H1 (cell line): Measurements from ENCODE around the gene STK11. TPM values are rescaled to one million over a fixed set of nuclear protein-coding genes. Genes with fewer than 3 reads are reported as not detected.

Experiments used
- CTCF ChIA-PET: fragments of 300-600 bp; sonication (Branson Sonifier 250); formaldehyde crosslinking; loops from one replicate; lab custom pipeline; 2021; ENCODE audit not compliant: partially characterized antibody; lab: Charles Lee
- POLR2A ChIA-PET: fragments of 300-600 bp; sonication (Branson Sonifier 250); formaldehyde crosslinking; loops from one replicate; lab custom pipeline; 2021; ENCODE audit warnings: inconsistent platforms; ENCODE audit not compliant: partially characterized antibody; lab: Charles Lee
- DNase-seq, 2 experiments: peaks; one replicate each; pipeline versions ENCODE4 v3.0.0 to v3.0.0-alpha.2; 2010 to 2022; ENCODE audit warnings: low spot score in 2 of 2, low read depth in 1 of 2, mixed read lengths in 1 of 2
- FAIRE-seq: peaks from 2 replicates; lab custom pipeline; 2011; peaks lifted over from hg19 to GRCh38; lab: Jason Lieb, UNC
- H2AFZ ChIP-seq: 2 replicates; pipeline ENCODE4 v1.8.1; 2012; ENCODE audit warnings: low read length, inconsistent platforms
- H2AK5ac ChIP-seq: 2 replicates; pipeline ENCODE4 v1.6.1; 2013; ENCODE audit warnings: low read depth, low read length
- H2BK120ac ChIP-seq: replicated peaks from 2 replicates; pipeline ENCODE3; 2013; ENCODE audit warnings: low read depth, low read length, inconsistent platforms
- H2BK12ac ChIP-seq: 2 replicates; pipeline ENCODE4 v1.6.1; 2013; ENCODE audit warnings: low read depth, low read length
- H2BK15ac ChIP-seq: 2 replicates; pipeline ENCODE4 v1.6.1; 2013; ENCODE audit warnings: low read length
- H2BK20ac ChIP-seq: 2 replicates; pipeline ENCODE4 v1.6.1; 2013; ENCODE audit warnings: low read length
- H2BK5ac ChIP-seq: 2 replicates; pipeline ENCODE4 v1.6.1; 2013; ENCODE audit warnings: low read depth, low read length
- H3K14ac ChIP-seq: 2 replicates; pipeline ENCODE4 v1.6.1; 2013; ENCODE audit warnings: inconsistent platforms; ENCODE audit not compliant: insufficient read length
- H3K18ac ChIP-seq: 2 replicates; pipeline ENCODE4 v1.6.1; 2013; ENCODE audit warnings: low read length; ENCODE audit errors: extremely low read depth
- H3K23ac ChIP-seq: 2 replicates; pipeline ENCODE4 v1.6.1; 2013; ENCODE audit warnings: inconsistent platforms; ENCODE audit not compliant: insufficient read length
- H3K23me2 ChIP-seq: 2 replicates; pipeline ENCODE4 v1.6.1; 2013; ENCODE audit warnings: low read depth, low read length
- H3K27ac ChIP-seq: 2 replicates; pipeline ENCODE4 v1.6.1; 2011; ENCODE audit warnings: low read depth, low read length, inconsistent platforms
- H3K27me3 ChIP-seq, 4 experiments: replicated peaks in 1 of 4; 1 replicate in 1 of 4; 2 replicates in 3 of 4; pipeline versions ENCODE4 v1.6.1 to v1.8.1; 2011 to 2013; ENCODE audit warnings: low read length in 3 of 4, mild to moderate bottlenecking in 3 of 4, inconsistent platforms in 2 of 4, mixed read lengths in 2 of 4, moderate library complexity in 1 of 4; ENCODE audit not compliant: control insufficient read depth in 3 of 4, insufficient read depth in 3 of 4; ENCODE audit errors: extremely low read depth in 1 of 4
- H3K36me3 ChIP-seq, 4 experiments: 2 replicates each; pipeline versions ENCODE4 v1.6.1 to v1.8.1; 2011 to 2013; ENCODE audit warnings: mild to moderate bottlenecking in 4 of 4, low read length in 3 of 4, moderate library complexity in 2 of 4, control low read depth in 1 of 4, inconsistent platforms in 1 of 4; ENCODE audit not compliant: insufficient read depth in 4 of 4, control insufficient read depth in 2 of 4
- H3K4ac ChIP-seq: replicated peaks from 2 replicates; pipeline ENCODE3; 2013; ENCODE audit warnings: low read length, low read depth, mixed read lengths, inconsistent platforms; ENCODE audit not compliant: insufficient read length
- H3K4me1 ChIP-seq, 4 experiments: replicated peaks in 1 of 4; 1 replicate in 1 of 4; 2 replicates in 3 of 4; pipeline versions ENCODE4 v1.6.1 to v1.8.1; 2011 to 2013; ENCODE audit warnings: low read length in 3 of 4, inconsistent platforms in 2 of 4, mixed read lengths in 1 of 4; ENCODE audit not compliant: insufficient read depth in 4 of 4, control insufficient read depth in 3 of 4
- H3K4me2 ChIP-seq, 2 experiments: 2 replicates each; pipeline versions ENCODE4 v1.6.1 to v1.8.1; 2011 to 2013; ENCODE audit warnings: low read depth in 2 of 2, low read length in 2 of 2, control low read depth in 1 of 2, inconsistent platforms in 1 of 2, mild to moderate bottlenecking in 1 of 2; ENCODE audit not compliant: insufficient read depth in 1 of 2
- H3K4me3 ChIP-seq, 4 experiments: fragments of 200-600, 300-600 bp in 1 of 4; sonication (generic), shearing (Covaris generic), sonication (Bioruptor Twin) in 1 of 4; 2 replicates each; pipeline versions ENCODE4 v1.5.1 to v1.8.1; 2011 to 2016; ENCODE audit warnings: low read length in 4 of 4, low read depth in 3 of 4, control low read depth in 2 of 4, inconsistent platforms in 2 of 4, mild to moderate bottlenecking in 2 of 4, mixed read lengths in 1 of 4, moderate library complexity in 1 of 4; ENCODE audit not compliant: insufficient read depth in 2 of 4; ENCODE audit errors: extremely low read depth in 1 of 4
- H3K56ac ChIP-seq: replicated peaks from 2 replicates; pipeline ENCODE3; 2013; ENCODE audit warnings: low read depth, mild to moderate bottlenecking, mixed read lengths, low read length, inconsistent platforms; ENCODE audit not compliant: insufficient read length
- H3K79me1 ChIP-seq: 2 replicates; pipeline ENCODE4 v1.6.1; 2013; ENCODE audit warnings: low read depth, low read length, control low read depth
- H3K79me2 ChIP-seq, 2 experiments: 2 replicates each; pipeline versions ENCODE4 v1.6.1 to v1.8.1; 2012 to 2013; ENCODE audit warnings: low read length in 2 of 2, mild to moderate bottlenecking in 2 of 2, inconsistent platforms in 1 of 2; ENCODE audit not compliant: insufficient read depth in 2 of 2, control insufficient read depth in 1 of 2
- H3K9ac ChIP-seq, 4 experiments: replicated peaks in 1 of 4; 1 replicate in 1 of 4; 2 replicates in 3 of 4; pipeline versions ENCODE4 v1.6.1 to v1.8.1; 2011 to 2013; ENCODE audit warnings: low read depth in 3 of 4, low read length in 3 of 4, control low read depth in 2 of 4, mild to moderate bottlenecking in 2 of 4, moderate library complexity in 2 of 4, inconsistent platforms in 1 of 4; ENCODE audit errors: extremely low read depth in 1 of 4
- H3K9me3 ChIP-seq, 2 experiments: 2 replicates each; pipeline versions ENCODE4 v1.6.1 to v1.8.1; 2012 to 2013; ENCODE audit warnings: mild to moderate bottlenecking in 2 of 2, moderate library complexity in 2 of 2, control low read depth in 1 of 2, inconsistent platforms in 1 of 2, low read depth in 1 of 2, low read length in 1 of 2, mixed read lengths in 1 of 2; ENCODE audit not compliant: insufficient read depth in 2 of 2
- H4K20me1 ChIP-seq, 2 experiments: replicated peaks in 1 of 2; 2 replicates each; pipeline versions ENCODE3 to v1.8.1; 2011 to 2013; ENCODE audit warnings: inconsistent platforms in 2 of 2, low read length in 2 of 2, mild to moderate bottlenecking in 1 of 2; ENCODE audit not compliant: insufficient read depth in 2 of 2, control insufficient read depth in 1 of 2
- H4K5ac ChIP-seq: 2 replicates; pipeline ENCODE4 v1.6.1; 2013; ENCODE audit warnings: low read length, low read depth, mixed read lengths, inconsistent platforms; ENCODE audit not compliant: insufficient read length
- H4K8ac ChIP-seq: 2 replicates; pipeline ENCODE4 v1.8.0; 2013; ENCODE audit warnings: mild to moderate bottlenecking, moderate library complexity, low read length, inconsistent platforms; ENCODE audit not compliant: insufficient read depth; ENCODE audit errors: extremely low read depth
- H4K91ac ChIP-seq: replicated peaks from 2 replicates; pipeline ENCODE3; 2013; ENCODE audit warnings: low read length, mixed read lengths, inconsistent platforms; ENCODE audit not compliant: insufficient read length
- BCL11A ChIP-seq, 2 experiments: IDR thresholded peaks; one replicate each; pipeline ENCODE4 v1.6.1; 2011; ENCODE audit warnings: low read depth in 2 of 2, low read length in 2 of 2, mild to moderate bottlenecking in 2 of 2
- FOSL1 ChIP-seq: IDR thresholded peaks from 2 replicates; pipeline ENCODE4 v1.6.1; 2011; ENCODE audit warnings: mild to moderate bottlenecking, low read depth, low read length, moderate library complexity; ENCODE audit not compliant: insufficient read depth
- POLR2A ChIP-seq, 2 experiments: IDR thresholded peaks; 1 replicate in 1 of 2; 2 replicates in 1 of 2; pipeline ENCODE4 v1.6.1; 2011; ENCODE audit warnings: low read depth in 2 of 2, low read length in 2 of 2, mild to moderate bottlenecking in 2 of 2; ENCODE audit errors: control extremely low read depth in 1 of 2
- RAD21 ChIP-seq, 2 experiments: IDR thresholded peaks in 1 of 2; conservative IDR thresholded peaks in 1 of 2; 2 replicates each; pipeline ENCODE4 v1.6.1; 2011; ENCODE audit warnings: low read depth in 2 of 2, low read length in 2 of 2, improper control_type of control experiment in 1 of 2, inconsistent platforms in 1 of 2, mild to moderate bottlenecking in 1 of 2, moderate library complexity in 1 of 2
- RNF2 ChIP-seq: fragments of 200-900, 300-1000 bp; sonication (generic); IDR thresholded peaks from 2 replicates; pipeline ENCODE4 v1.7.1; 2016; ENCODE audit warnings: borderline replicate concordance, low read depth, mild to moderate bottlenecking, antibody characterized with exemption, low read length; ENCODE audit not compliant: poor library complexity, severe bottlenecking; ENCODE audit errors: missing control alignments
- SP2 ChIP-seq: IDR thresholded peaks from 2 replicates; pipeline ENCODE4 v1.6.1; 2012; ENCODE audit warnings: mild to moderate bottlenecking, low read length, inconsistent platforms
- SRF ChIP-seq: IDR thresholded peaks from 2 replicates; pipeline ENCODE4 v1.6.1; 2011; ENCODE audit warnings: mild to moderate bottlenecking, low read depth, low read length, moderate library complexity
- TAF7 ChIP-seq: optimal IDR thresholded peaks from 2 replicates; pipeline ENCODE3; 2011; ENCODE audit warnings: low read depth, mild to moderate bottlenecking, inconsistent platforms, low read length, moderate library complexity, borderline replicate concordance
- WGBS, 2 experiments: shearing (Covaris generic) in 1 of 2; methylation state at CpG; one replicate each; pipeline versions ENCODE4 v1.1.6 to v1.1.7; 2013 to 2015; ENCODE audit warnings: low lambda C conversion rate in 2 of 2, mixed read lengths in 2 of 2, inconsistent platforms in 1 of 2, low coverage in 1 of 2, missing lambda C conversion rate in 1 of 2; ENCODE audit not compliant: insufficient replicate concordance in 2 of 2, insufficient coverage in 1 of 2, insufficient read length in 1 of 2; ENCODE audit errors: extremely low coverage in 1 of 2, missing lambda C conversion rate in 1 of 2; 5-methylcytosine and 5-hydroxymethylcytosine counted together
- polyA plus RNA-seq, 7 experiments: library from polyadenylated mRNA; depleted of rRNA in 3 of 7; stranded (reverse) in 5 of 7; unstranded in 2 of 7; fragments of >200 nt in 5 of 7; fragments of 200-250 nt in 2 of 7; gene quantifications; 1 replicate in 5 of 7; 2 replicates in 1 of 7; 4 replicates in 1 of 7; pipeline versions ENCODE4 v1.2.1 to v1.2.3, GENCODE V29; 2011 to 2013; ENCODE audit warnings: missing spikeins in 2 of 7, mixed read lengths in 2 of 7
- total RNA-seq: library from RNA; stranded (reverse); fragmentation: NEBNext Ultra II Directional; extraction: Animal tissue kit (Norgen Biotek cat#: 25700); gene quantifications from 2 replicates; pipeline ENCODE4 v1.2.1, GENCODE V29; 2021
- TF ChIP-seq, protein P1 (sequence below): IDR thresholded peaks from 2 replicates; pipeline ENCODE4 v1.6.1; 2012; ENCODE audit warnings: low read length, inconsistent platforms

The STK11 gene
- total and polyA plus RNA-seq, 2 of the 8 experiments (the other 6 are each of a cell fraction or from before 2014, with no cell fraction given), result 45.3 to 70.7 TPM

DNA sequence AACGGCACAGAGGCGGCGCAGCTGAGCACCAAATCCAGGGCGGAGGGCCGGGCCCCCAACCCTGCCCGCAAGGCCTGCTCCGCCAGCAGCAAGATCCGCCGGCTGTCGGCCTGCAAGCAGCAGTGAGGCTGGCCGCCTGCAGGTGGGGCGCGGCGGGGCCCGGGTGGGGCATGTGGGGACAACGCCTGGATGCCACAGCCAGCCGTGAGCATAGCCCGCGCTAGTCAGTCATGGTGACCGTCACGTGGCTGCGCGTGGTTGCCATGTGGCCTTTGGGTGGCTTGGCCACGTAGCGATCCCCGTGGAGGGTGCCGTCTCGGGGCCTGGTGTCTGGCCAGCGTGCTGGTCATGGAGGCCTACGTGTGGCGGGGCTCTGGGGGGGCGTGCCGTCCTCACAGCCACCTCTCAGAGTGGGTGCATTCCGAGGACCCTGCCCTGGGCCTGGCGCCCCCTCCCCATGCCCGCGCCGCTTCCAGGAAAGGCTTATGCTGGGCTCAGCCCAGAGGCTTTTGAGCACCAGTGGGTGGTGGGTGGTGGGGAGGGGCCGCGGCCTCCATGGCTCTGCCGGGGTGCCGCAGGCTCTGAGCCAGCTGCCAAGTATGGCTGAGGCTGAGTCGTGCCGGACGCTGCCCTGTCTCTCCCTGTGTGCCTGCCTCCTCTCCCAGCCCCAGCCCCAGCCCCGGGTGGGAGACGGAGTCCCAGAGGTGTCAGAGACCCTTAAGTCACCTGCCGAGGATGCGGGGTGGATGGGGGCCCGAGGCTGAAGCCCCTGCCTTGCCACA, 21.1 kb downstream of the STK11 start:
- Histone ChIP-seq H3K4me3 (no peak overlapping the region), H3K9me3 (no peaks in the 10 kb centered on the region), H3K23me2 (no peaks in the 10 kb centered on the region), H4K91ac (no peak overlapping the region), H3K27ac (no peak overlapping the region; the same call in 1 of the 2 replicates), H2BK5ac (no peak overlapping the region), H2AFZ (no peak overlapping the region), H3K4ac (no peak overlapping the region), H2AK5ac (no peak overlapping the region), H4K5ac (no peak overlapping the region), H2BK20ac (no peak overlapping the region), H3K9ac (no peak overlapping the region), H3K23ac (no peak overlapping the region), H4K8ac (peak overlapping the region; percentile 35), H4K20me1 (peaks cover 8 to 13% of the 10 kb centered on the region in 2 experiments), H2BK120ac (no peak overlapping the region), H3K4me1 (peaks cover 0 to 2% (median 0%) of the 10 kb centered on the region in 4 experiments; a peak in 3 of 7 replicates), H3K36me3 (peaks cover 0 to 73% (median 2%) of the 10 kb centered on the region in 4 experiments; a peak in 4 of 8 replicates), H3K4me2 (no peak overlapping the region), H3K18ac (no peak overlapping the region), H2BK12ac (no peak overlapping the region), H2BK15ac (no peak overlapping the region), H3K79me2 (no peaks in the 10 kb centered on the region), H3K14ac (no peak overlapping the region), H3K79me1 (no peaks in the 10 kb centered on the region; the same call in 1 of the 2 replicates), H3K27me3 (no peaks in the 10 kb centered on the region), H3K56ac (no peak overlapping the region)
- ChIA-PET POLR2A (interaction anchor here (1.1 to 2.4 kb wide), 13 partner anchors 9 to 230 kb away, joined by 3 to 9 read pairs (median 4); partner anchors contain the start of genes ATP5F1D, CBARP, CIRBP and GPX4), CTCF (interaction anchor here (1.1 to 2.0 kb wide), 6 partner anchors 9 to 125 kb away, joined by 3 to 14 read pairs (median 6); partner anchors contain the start of gene CBARP)
- DNase-seq, result peak in 1 of 2 experiments; percentile 64
- 96% methylated on average over 40 of the region's 50 CpGs; no CpG with 5 or more reads in 1 of the 2 experiments for WGBS, 2 experiments
- no peak for FAIRE-seq
- TF ChIP-seq RAD21 (IDR thresholded peaks at IDR 0.05 in 1 of 2, conservative IDR thresholded peaks at IDR 0.05 in 1 of 2; ENCODE audit: low read depth in 2 of 2, low read length in 2 of 2), result no peak
- TF ChIP-seq SP2, result no peak
- TF ChIP-seq RNF2, result no peak
- TF ChIP-seq SRF, result no peak
- TF ChIP-seq FOSL1, result peak; percentile 80; the same call in 1 of the 2 replicates
- TF ChIP-seq, protein P1, sequence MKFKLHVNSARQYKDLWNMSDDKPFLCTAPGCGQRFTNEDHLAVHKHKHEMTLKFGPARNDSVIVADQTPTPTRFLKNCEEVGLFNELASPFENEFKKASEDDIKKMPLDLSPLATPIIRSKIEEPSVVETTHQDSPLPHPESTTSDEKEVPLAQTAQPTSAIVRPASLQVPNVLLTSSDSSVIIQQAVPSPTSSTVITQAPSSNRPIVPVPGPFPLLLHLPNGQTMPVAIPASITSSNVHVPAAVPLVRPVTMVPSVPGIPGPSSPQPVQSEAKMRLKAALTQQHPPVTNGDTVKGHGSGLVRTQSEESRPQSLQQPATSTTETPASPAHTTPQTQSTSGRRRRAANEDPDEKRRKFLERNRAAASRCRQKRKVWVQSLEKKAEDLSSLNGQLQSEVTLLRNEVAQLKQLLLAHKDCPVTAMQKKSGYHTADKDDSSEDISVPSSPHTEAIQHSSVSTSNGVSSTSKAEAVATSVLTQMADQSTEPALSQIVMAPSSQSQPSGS, result no peak
- no peak for TF ChIP-seq TAF7
- no peak for TF ChIP-seq BCL11A (IDR thresholded peaks at IDR 0.05; ENCODE audit: low read depth in 2 of 2, low read length in 2 of 2)
- TF ChIP-seq POLR2A (IDR thresholded peaks at IDR 0.05; ENCODE audit: control extremely low read depth in 1 of 2, low read depth in 2 of 2, low read length in 2 of 2), result peak in 1 of 2 experiments; percentile 41; a peak in 1 of 3 replicates
